ENCODE results near the gene VSTM4. TPM values are rescaled to one million over a fixed set of nuclear protein-coding genes. Genes with fewer than 3 reads are reported as not detected.
A peak's percentile ranks its signal among the peaks of the same experiment; 100 is the strongest.

The VSTM4 gene
- total RNA-seq, 1 donor from 2014 or later = 19.5 TPM

- DNase-seq (no peak), ATAC-seq (no peak)
- Histone ChIP-seq H3K27ac (no peak overlapping the region), H3K27me3 (no peaks in the 10 kb centered on the region), H3K4me1 (no peaks in the 10 kb centered on the region), H3K9me3 (peaks cover 6% of the 10 kb centered on the region), H3K36me3 (no peaks in the 10 kb centered on the region), H3K4me3 (no peak overlapping the region)
- intact Hi-C loops (cut with DNase I) = no loop called here
- no peak for TF ChIP-seq CTCF (IDR thresholded peaks at IDR 0.05)
Observed at GRCh38 chr10:49066944-49067730, 48.2 kb downstream of the VSTM4 start.

GRCh38 chr10:49062229-49062628 lies 53.1 kb downstream of the VSTM4 start:
- no peak for TF ChIP-seq CTCF (IDR thresholded peaks at IDR 0.05)
- no peaks in the 10 kb centered on the region for H3K27me3 ChIP-seq
- H3K27ac ChIP-seq = no peak overlapping the region
- DNase-seq (no peak), ATAC-seq (no peak)
- no peaks in the 10 kb centered on the region for H3K4me1 ChIP-seq
- H3K9me3 ChIP-seq = peaks cover 6% of the 10 kb centered on the region
- H3K36me3 ChIP-seq = no peaks in the 10 kb centered on the region
- intact Hi-C loops (cut with DNase I) = no loop called here
- H3K4me3 ChIP-seq = no peak overlapping the region

GRCh38 chr10:49061667-49062066 lies 53.7 kb downstream of the VSTM4 start:
- intact Hi-C loops (cut with DNase I) = no loop called here
- no peaks in the 10 kb centered on the region for H3K4me1 ChIP-seq
- H3K36me3 ChIP-seq = no peaks in the 10 kb centered on the region
- H3K4me3 ChIP-seq = no peak overlapping the region
- peaks cover 6% of the 10 kb centered on the region for H3K9me3 ChIP-seq
- H3K27me3 ChIP-seq = no peaks in the 10 kb centered on the region
- no peak for TF ChIP-seq CTCF (IDR thresholded peaks at IDR 0.05)
- ATAC-seq = no peak
- DNase-seq = no peak
- no peak overlapping the region for H3K27ac ChIP-seq

GRCh38 chr10:49058463-49059255 lies 56.7 kb downstream of the VSTM4 start:
- intact Hi-C loops (cut with DNase I) = no loop called here
- H3K27me3 ChIP-seq = no peaks in the 10 kb centered on the region
- ATAC-seq (peak; percentile 21), DNase-seq (no peak)
- no peak for TF ChIP-seq CTCF (IDR thresholded peaks at IDR 0.05)
- no peak overlapping the region for H3K4me3 ChIP-seq
- H3K9me3 ChIP-seq = peaks cover 6% of the 10 kb centered on the region
- no peak overlapping the region for H3K27ac ChIP-seq
- H3K4me1 ChIP-seq = no peaks in the 10 kb centered on the region
- no peaks in the 10 kb centered on the region for H3K36me3 ChIP-seq

- Histone ChIP-seq H3K9me3 (peaks cover 2% of the 10 kb centered on the region), H3K27ac (no peak overlapping the region), H3K4me1 (no peaks in the 10 kb centered on the region), H3K4me3 (no peak overlapping the region), H3K36me3 (no peaks in the 10 kb centered on the region), H3K27me3 (no peaks in the 10 kb centered on the region)
- no peak for TF ChIP-seq CTCF (IDR thresholded peaks at IDR 0.05)
- intact Hi-C loops (cut with DNase I) = no loop called here
- no peak for DNase-seq
- no peak for ATAC-seq
Observed at GRCh38 chr10:49057231-49057880, 58.0 kb downstream of the VSTM4 start.
